SW 1271 (cell line): ENCODE measurements around the gene TCFL5.

ENCODE experiments used
- DNase-seq, 2 experiments: peaks; one replicate each; lab custom pipeline; 2025; lab: John Stamatoyannopoulos, UW

TCFL5 gene

GRCh38 chr20:62822239-62822787 is 39.3 kb downstream of the TCFL5 start:
- DNase-seq, result no peak

- no peak for DNase-seq
These were observed 39.9 kb downstream of the TCFL5 start for GRCh38 chr20:62821726-62822210.

GRCh38 chr20:62820962-62821725 is 40.5 kb downstream of the TCFL5 start:
- no peak for DNase-seq

- DNase-seq, result no peak
These were observed 41.2 kb downstream of the TCFL5 start for GRCh38 chr20:62820208-62820961.

- DNase-seq, result no peak
These were observed 42.0 kb downstream of the TCFL5 start for GRCh38 chr20:62819494-62820174.

GRCh38 chr20:62818592-62819493 is 42.8 kb downstream of the TCFL5 start:
- DNase-seq, result no peak

- DNase-seq, result no peak
These were observed 43.5 kb downstream of the TCFL5 start for GRCh38 chr20:62817975-62818591.

GRCh38 chr20:62816884-62817873 is 44.4 kb downstream of the TCFL5 start, which contains the start of gene COL9A3:
Gene COL9A3 (plus strand): TSS chr20:62817050. CDS start chr20:62817065, 15 bp downstream.
- DNase-seq, result no peak

- no peak for DNase-seq
These were observed 45.4 kb downstream of the TCFL5 start for GRCh38 chr20:62816031-62816883.

GRCh38 chr20:62815066-62815991 is 46.3 kb downstream of the TCFL5 start:
- DNase-seq, result no peak

GRCh38 chr20:62814709-62815065 is 46.9 kb downstream of the TCFL5 start:
- DNase-seq, result no peak

- DNase-seq, result no peak
These were observed 47.4 kb downstream of the TCFL5 start for GRCh38 chr20:62814060-62814708.

GRCh38 chr20:62813588-62813987 is 48.0 kb downstream of the TCFL5 start:
- no peak for DNase-seq

- DNase-seq, result no peak
These were observed 48.8 kb downstream of the TCFL5 start for GRCh38 chr20:62812907-62813200.

- no peak for DNase-seq
These were observed 49.3 kb downstream of the TCFL5 start for GRCh38 chr20:62812181-62812906.

GRCh38 chr20:62811720-62812119 is 49.9 kb downstream of the TCFL5 start:
- DNase-seq, result no peak
